OCI-LY7 (cell line): ENCODE data around the gene ARHGAP45. TPM values are rescaled to one million over a fixed set of nuclear protein-coding genes. Genes with fewer than 3 reads are reported as not detected.

ENCODE experiments used
- BruUV-seq: library from RNA; stranded (reverse); fragments of 400-500 nt; replicated peaks from 2 replicates; lab custom pipeline; 2021; lab: Mats Ljungman, UMichigan
- CTCF ChIA-PET: fragments of 300-600 bp; sonication (Branson Sonifier 250); formaldehyde crosslinking; loops from one replicate; lab custom pipeline; 2022; ENCODE audit warnings: antibody characterized with exemption; ENCODE audit not compliant: unreplicated experiment; lab: Charles Lee
- POLR2A ChIA-PET: fragments of 300-600 bp; sonication (Branson Sonifier 250); formaldehyde crosslinking; loops from one replicate; lab custom pipeline; 2022; ENCODE audit warnings: antibody characterized with exemption; lab: Charles Lee
- DNase-seq: peaks from one replicate; pipeline ENCODE4 v3.0.0-alpha.2; 2015; ENCODE audit warnings: low spot score
- H2AFZ ChIP-seq: fragments of 200-600 bp; sonication (generic), shearing (Covaris generic); 2 replicates; pipeline ENCODE4 v1.6.1; 2014; ENCODE audit warnings: mild to moderate bottlenecking, antibody characterized with exemption, low read length, moderate library complexity
- H3K27ac ChIP-seq: fragments of 200-600 bp; sonication (generic); 2 replicates; pipeline ENCODE4 v1.5.1; 2014; ENCODE audit warnings: mixed run types, low read depth, mild to moderate bottlenecking, moderate library complexity, low read length, inconsistent platforms; ENCODE audit not compliant: poor library complexity, severe bottlenecking
- H3K36me3 ChIP-seq: fragments of 200-600 bp; sonication (generic); 2 replicates; pipeline ENCODE4 v1.6.1; 2014; ENCODE audit warnings: mild to moderate bottlenecking, antibody characterized with exemption, low read length, moderate library complexity, mixed read lengths; ENCODE audit not compliant: insufficient read depth
- H3K4me1 ChIP-seq: fragments of 200-600 bp; sonication (generic); 2 replicates; pipeline ENCODE4 v1.5.1; 2014; ENCODE audit warnings: mild to moderate bottlenecking, low read length; ENCODE audit not compliant: insufficient read depth, poor library complexity, severe bottlenecking
- H3K4me2 ChIP-seq: fragments of 200-600 bp; sonication (generic); 2 replicates; pipeline ENCODE4 v1.6.1; 2014; ENCODE audit warnings: mild to moderate bottlenecking, low read length
- H3K4me3 ChIP-seq: fragments of 200-600 bp; sonication (generic); 2 replicates; pipeline ENCODE4 v1.5.1; 2014; ENCODE audit warnings: mild to moderate bottlenecking, low read depth, low read length; ENCODE audit not compliant: poor library complexity, severe bottlenecking
- H3K79me2 ChIP-seq: fragments of 200-600 bp; sonication (generic); 2 replicates; pipeline ENCODE4 v1.6.1; 2016; ENCODE audit warnings: low read depth, mild to moderate bottlenecking, low read length, moderate library complexity, mixed read lengths; ENCODE audit not compliant: insufficient read depth
- H3K9me2 ChIP-seq: fragments of 200-600 bp; sonication (generic); 2 replicates; pipeline ENCODE4 v1.6.1; 2016; ENCODE audit warnings: mild to moderate bottlenecking, low read length, mixed read lengths; ENCODE audit not compliant: insufficient read depth
- H3K9me3 ChIP-seq: fragments of 200-600 bp; sonication (generic); 2 replicates; pipeline ENCODE4 v1.6.1; 2014; ENCODE audit warnings: mild to moderate bottlenecking, mixed run types, low read length, mixed read lengths
- H4K20me1 ChIP-seq: fragments of 200-600 bp; sonication (generic); 2 replicates; pipeline ENCODE4 v1.6.1; 2014; ENCODE audit warnings: mild to moderate bottlenecking, antibody characterized with exemption, low read length, moderate library complexity, mixed read lengths; ENCODE audit not compliant: insufficient read depth
- EZH2phosphoT487 ChIP-seq: fragments of 200-600 bp; sonication (generic); IDR thresholded peaks from 2 replicates; pipeline ENCODE4 v1.6.1; 2018; ENCODE audit warnings: low read depth, borderline replicate concordance, mild to moderate bottlenecking, mixed run types, antibody characterized with exemption, low read length, moderate library complexity, mixed read lengths
- intact Hi-C: fragments of 100-400 bp; cut with micrococcal nuclease; formaldehyde crosslinking; loops from one replicate; pipeline ENCODE4 v1.10.0; 2022; ENCODE audit not compliant: unreplicated experiment
- total RNA-seq, 2 experiments: library from RNA; depleted of rRNA in 1 of 2; stranded (reverse); fragments of >200 nt in 1 of 2; shearing (Covaris generic) in 1 of 2; gene quantifications; 2 replicates each; pipeline ENCODE4 v1.2.3, GENCODE V29; 2014 to 2022
- TF ChIP-seq, protein P1 (sequence below): fragments of 200-600 bp; sonication (generic); conservative IDR thresholded peaks from 2 replicates; pipeline ENCODE4 v1.5.1; 2014; ENCODE audit warnings: mild to moderate bottlenecking, antibody characterized with exemption, low read length, moderate library complexity, mixed read lengths

Gene ARHGAP45
- total RNA-seq, 2 experiments from 2014 or later, result 135 to 143 TPM

DNA sequence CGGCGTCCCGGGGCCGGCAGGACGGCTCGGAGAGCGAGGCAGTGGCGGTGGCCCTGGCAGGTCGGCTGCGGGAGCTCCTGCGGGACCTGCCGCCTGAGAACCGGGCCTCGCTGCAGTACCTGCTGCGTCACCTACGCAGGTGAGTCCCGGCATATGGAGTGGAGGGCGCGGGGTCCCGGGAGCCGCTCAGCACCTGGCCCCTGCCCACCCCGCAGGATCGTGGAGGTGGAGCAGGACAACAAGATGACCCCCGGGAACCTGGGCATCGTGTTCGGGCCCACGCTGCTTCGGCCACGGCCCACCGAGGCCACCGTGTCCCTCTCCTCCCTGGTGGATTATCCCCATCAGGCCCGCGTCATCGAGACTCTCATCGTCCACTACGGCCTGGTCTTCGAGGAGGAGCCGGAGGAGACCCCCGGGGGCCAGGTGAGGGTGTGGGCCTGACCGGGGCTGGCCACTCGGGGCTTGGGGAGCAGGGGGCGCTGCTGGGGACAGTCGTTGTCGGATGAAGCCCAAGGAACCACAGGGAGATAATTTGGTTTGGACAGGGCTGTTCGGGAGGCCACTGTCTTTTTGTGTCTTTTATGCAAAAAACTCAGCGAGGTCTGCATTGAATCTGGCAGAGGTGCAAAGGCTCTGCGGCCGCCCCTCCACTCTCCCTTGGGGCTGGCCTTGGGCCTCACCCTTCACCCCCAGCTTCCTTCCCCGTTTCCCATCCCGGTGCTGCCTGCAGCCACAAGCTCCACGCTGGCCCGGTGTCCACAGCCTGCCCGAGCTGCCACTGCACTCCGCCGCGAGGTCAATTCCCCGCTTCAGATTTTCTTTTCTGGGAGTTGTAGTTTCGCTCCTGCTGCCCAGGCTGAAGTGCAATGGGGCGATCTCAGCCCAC lies 16.2 kb downstream of the ARHGAP45 start:
- H3K27ac ChIP-seq, result no peak overlapping the region
- ChIA-PET CTCF (no interaction called here), POLR2A (interaction anchor here (0.9 to 1.4 kb wide), 2 partner anchors 16 to 57 kb away, joined by 3 to 6 read pairs; partner anchors contain the start of genes ARHGAP45 and CNN2)
- peaks cover 91% of the 10 kb centered on the region for H3K36me3 ChIP-seq
- H2AFZ ChIP-seq, result no peak overlapping the region
- no peak overlapping the region for H3K4me3 ChIP-seq
- H3K79me2 ChIP-seq, result no peaks in the 10 kb centered on the region
- peaks cover 21% of the 10 kb centered on the region for H3K4me1 ChIP-seq
- H3K4me2 ChIP-seq, result no peak overlapping the region
- intact Hi-C loops, result no loop called here
- BruUV-seq, result no TSS peak
- no peaks in the 10 kb centered on the region for H4K20me1 ChIP-seq
- H3K9me3 ChIP-seq, result no peaks in the 10 kb centered on the region
- no peaks in the 10 kb centered on the region for H3K9me2 ChIP-seq
- TF ChIP-seq, protein P1, sequence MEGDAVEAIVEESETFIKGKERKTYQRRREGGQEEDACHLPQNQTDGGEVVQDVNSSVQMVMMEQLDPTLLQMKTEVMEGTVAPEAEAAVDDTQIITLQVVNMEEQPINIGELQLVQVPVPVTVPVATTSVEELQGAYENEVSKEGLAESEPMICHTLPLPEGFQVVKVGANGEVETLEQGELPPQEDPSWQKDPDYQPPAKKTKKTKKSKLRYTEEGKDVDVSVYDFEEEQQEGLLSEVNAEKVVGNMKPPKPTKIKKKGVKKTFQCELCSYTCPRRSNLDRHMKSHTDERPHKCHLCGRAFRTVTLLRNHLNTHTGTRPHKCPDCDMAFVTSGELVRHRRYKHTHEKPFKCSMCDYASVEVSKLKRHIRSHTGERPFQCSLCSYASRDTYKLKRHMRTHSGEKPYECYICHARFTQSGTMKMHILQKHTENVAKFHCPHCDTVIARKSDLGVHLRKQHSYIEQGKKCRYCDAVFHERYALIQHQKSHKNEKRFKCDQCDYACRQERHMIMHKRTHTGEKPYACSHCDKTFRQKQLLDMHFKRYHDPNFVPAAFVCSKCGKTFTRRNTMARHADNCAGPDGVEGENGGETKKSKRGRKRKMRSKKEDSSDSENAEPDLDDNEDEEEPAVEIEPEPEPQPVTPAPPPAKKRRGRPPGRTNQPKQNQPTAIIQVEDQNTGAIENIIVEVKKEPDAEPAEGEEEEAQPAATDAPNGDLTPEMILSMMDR, result no peak
- no peak for TF ChIP-seq EZH2phosphoT487
- no peak for DNase-seq

DNA sequence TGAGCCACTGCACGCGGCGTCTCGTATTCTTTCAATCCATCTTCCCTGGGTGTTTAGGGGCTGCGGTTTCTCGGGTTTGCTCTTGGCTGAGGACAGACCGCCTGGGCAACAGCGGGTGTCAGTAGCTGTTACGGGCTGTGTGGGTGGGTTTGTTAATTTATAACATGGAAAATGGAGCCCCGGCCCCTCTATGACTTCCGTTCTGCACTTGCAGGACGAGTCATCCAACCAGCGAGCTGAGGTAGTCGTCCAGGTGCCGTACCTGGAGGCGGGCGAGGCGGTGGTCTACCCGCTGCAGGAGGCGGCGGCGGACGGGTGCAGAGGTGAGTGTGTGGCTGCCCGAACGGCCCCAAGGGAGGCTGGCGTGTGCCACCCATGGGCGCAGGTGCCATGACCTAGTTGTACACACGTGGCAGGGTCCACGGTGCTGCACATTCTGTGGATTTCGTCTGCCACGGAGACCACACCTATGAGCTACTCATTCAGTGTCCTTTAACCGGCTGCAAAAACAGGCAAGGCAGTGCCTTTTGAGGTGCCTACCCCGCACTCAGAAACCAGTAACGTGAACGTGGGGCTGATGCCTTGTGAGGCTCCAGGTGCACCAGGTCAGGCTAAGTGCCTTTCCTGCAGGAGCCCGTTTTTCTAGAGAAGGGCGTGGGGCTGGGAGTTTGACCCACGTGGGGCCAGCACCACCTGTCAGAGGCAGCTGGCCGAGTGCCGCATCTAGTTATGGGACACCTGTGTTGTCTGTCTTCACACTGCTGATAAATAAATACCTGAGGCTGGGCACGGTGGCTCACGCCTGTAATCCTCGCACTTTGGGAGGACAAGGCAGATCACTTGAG lies 17.3 kb downstream of the ARHGAP45 start:
- intact Hi-C loops, result no loop called here
- TF ChIP-seq, protein P1, result no peak
- TF ChIP-seq EZH2phosphoT487, result no peak
- DNase-seq, result no peak
- no peak overlapping the region for H3K4me2 ChIP-seq
- peaks cover 27% of the 10 kb centered on the region for H3K4me1 ChIP-seq
- no TSS peak for BruUV-seq
- H4K20me1 ChIP-seq, result no peaks in the 10 kb centered on the region
- POLR2A ChIA-PET, result no interaction called here
- no peaks in the 10 kb centered on the region for H3K79me2 ChIP-seq
- no peak overlapping the region for H3K4me3 ChIP-seq
- no peaks in the 10 kb centered on the region for H3K9me2 ChIP-seq
- H3K9me3 ChIP-seq, result no peaks in the 10 kb centered on the region
- H2AFZ ChIP-seq, result no peak overlapping the region
- peaks cover 93% of the 10 kb centered on the region for H3K36me3 ChIP-seq
- H3K27ac ChIP-seq, result no peak overlapping the region
- CTCF ChIA-PET, result no interaction called here
